ENCODE measurements around the gene MGMT. TPM values are rescaled to one million over a fixed set of nuclear protein-coding genes. Genes with fewer than 3 reads are reported as not detected.

MGMT gene
- total RNA-seq, 2 donors from 2014 or later: 14.6 to 17.2 TPM

DNA sequence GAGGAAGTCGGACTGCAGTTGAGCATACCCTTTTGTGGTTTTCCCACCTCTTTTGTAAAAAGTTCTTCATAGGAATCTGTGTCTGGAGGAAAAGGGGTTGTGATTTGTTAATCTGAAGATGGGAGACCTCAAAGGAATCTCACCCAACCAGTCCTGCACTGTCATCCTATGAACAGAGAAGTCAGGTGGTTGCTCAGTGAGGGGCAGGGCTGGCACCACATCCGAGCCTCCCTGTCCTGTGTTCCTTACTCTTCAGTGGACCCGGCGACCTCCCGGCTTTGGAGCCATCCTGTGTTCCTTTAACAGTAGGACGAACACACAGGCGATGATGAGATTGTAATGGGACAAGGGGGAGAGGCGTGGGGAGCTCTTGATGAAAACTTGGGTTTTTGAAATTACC lies 2.8 kb upstream of the MGMT start:
- no peak for ATAC-seq
- DNase-seq: no peak
- Mint-ChIP-seq H3K27me3 (peaks cover 4% of the 10 kb centered on the region), H3K4me3 (no peak overlapping the region), H3K36me3 (ENCODE audit: low read depth) (no peaks in the 10 kb centered on the region), H3K27ac (no peak overlapping the region), H3K4me1 (peaks cover 3% of the 10 kb centered on the region)
- H3K9me3 ChIP-seq (ENCODE audit: control insufficient read depth, low read length, poor library complexity, severe bottlenecking): no peaks in the 10 kb centered on the region

DNA sequence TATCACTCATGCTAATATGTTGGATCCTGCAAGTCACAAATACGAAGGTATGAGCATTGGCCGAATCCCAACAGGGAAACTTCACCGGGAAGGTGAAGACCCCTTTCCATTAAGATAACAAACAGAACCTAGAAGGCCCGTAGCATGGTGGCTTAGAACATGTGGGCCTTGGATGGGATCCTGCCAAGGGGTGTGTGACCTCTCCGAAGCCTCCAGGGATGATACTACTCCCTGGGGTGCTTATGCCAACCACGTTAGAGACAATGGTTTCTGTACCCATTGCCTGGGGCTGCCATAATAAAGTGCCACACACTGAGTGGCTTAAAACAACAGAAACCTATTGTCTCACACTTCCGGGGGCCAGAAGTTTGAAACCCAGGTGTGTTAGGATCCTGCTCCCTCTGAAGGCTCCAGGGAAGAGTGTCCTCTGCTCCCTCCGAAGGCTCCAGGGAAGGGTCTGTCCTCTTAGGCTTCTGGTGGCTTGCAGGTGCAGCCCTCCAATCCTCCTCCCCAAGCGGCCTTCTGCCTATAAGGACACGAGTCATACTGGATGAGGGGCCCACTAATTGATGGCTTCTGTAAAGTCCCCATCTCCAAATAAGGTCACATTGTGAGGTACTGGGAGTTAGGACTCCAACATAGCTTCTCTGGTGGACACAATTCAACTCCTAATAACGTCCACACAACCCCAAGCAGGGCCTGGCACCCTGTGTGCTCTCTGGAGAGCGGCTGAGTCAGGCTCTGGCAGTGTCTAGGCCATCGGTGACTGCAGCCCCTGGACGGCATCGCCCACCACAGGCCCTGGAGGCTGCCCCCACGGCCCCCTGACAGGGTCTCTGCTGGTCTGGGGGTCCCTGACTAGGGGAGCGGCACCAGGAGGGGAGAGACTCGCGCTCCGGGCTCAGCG lies 992 bp upstream of the MGMT start:
- no peaks in the 10 kb centered on the region for H3K9me3 ChIP-seq (ENCODE audit: control insufficient read depth, low read length, poor library complexity, severe bottlenecking)
- H3K27ac Mint-ChIP-seq: no peak overlapping the region

DNA sequence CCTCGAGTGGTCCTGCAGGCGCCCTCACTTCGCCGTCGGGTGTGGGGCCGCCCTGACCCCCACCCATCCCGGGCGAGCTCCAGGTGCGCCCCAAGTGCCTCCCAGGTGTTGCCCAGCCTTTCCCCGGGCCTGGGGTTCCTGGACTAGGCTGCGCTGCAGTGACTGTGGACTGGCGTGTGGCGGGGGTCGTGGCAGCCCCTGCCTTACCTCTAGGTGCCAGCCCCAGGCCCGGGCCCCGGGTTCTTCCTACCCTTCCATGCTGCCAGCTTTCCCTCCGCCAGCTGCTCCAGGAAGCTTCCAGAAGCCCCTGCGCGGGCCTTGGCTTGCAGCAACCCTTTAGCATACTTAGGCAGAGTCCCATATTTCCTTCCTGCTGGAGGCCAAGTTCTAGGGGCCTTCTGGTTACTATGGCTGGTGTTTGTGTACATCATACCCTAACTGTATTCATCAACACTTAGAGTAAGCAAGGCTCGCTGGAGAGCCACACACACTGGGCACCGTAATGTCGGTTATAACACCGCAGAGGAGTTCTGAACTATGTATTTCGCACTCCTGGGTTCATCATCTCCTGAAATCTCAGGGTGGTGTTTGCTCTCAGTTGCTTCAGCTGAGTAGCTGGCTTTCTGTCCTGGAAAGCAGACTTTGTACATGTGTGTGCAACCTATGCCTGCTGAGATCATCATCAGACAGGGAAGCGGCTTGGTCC lies 471 bp downstream of the MGMT start:
- Mint-ChIP-seq H3K4me3 (peak overlapping the region; percentile 84), H3K4me1 (peaks cover 6% of the 10 kb centered on the region), H3K27me3 (no peaks in the 10 kb centered on the region), H3K27ac (peak overlapping the region; percentile 57), H3K36me3 (ENCODE audit: low read depth) (peaks cover 2% of the 10 kb centered on the region)
- ATAC-seq: no peak
- DNase-seq: no peak
- H3K9me3 ChIP-seq (ENCODE audit: control insufficient read depth, low read length, poor library complexity, severe bottlenecking): no peaks in the 10 kb centered on the region

More for the DNA sequence above, 992 bp upstream of the MGMT start:
- H3K27me3 Mint-ChIP-seq: no peaks in the 10 kb centered on the region
- peaks cover 5% of the 10 kb centered on the region for H3K4me1 Mint-ChIP-seq
- ATAC-seq: no peak
- peaks cover under 1% of the 10 kb centered on the region for H3K36me3 Mint-ChIP-seq (ENCODE audit: low read depth)
- no peak for DNase-seq
- peak overlapping the region; percentile 84 for H3K4me3 Mint-ChIP-seq

DNA sequence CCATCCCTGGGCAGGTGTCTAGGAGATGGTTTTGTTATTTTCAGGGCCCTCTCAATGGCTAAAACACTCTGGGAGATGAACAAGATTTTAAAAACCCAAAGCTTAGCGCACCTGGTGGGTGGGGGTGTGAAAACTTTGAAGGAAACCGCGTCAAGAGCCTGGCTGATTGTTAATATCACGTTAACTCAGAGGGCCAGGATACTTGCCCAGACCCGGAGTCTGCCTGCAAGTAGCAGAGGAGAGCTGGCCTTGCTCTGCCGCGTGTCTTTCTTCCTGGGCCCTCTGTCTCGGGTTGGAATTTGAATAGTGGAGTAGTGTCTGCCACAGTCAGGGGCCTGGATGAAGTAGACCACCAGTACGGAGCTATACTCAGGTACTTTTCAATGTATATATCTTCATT lies 1.1 kb downstream of the MGMT start:
- peak overlapping the region; percentile 84 for H3K4me3 Mint-ChIP-seq
- no peaks in the 10 kb centered on the region for H3K27me3 Mint-ChIP-seq
- H3K27ac Mint-ChIP-seq: peak overlapping the region; percentile 57
- H3K36me3 Mint-ChIP-seq (ENCODE audit: low read depth): peaks cover 2% of the 10 kb centered on the region
- peaks cover 9% of the 10 kb centered on the region for H3K4me1 Mint-ChIP-seq
- no peaks in the 10 kb centered on the region for H3K9me3 ChIP-seq (ENCODE audit: control insufficient read depth, low read length, poor library complexity, severe bottlenecking)
- DNase-seq (no peak), ATAC-seq (no peak)

DNA sequence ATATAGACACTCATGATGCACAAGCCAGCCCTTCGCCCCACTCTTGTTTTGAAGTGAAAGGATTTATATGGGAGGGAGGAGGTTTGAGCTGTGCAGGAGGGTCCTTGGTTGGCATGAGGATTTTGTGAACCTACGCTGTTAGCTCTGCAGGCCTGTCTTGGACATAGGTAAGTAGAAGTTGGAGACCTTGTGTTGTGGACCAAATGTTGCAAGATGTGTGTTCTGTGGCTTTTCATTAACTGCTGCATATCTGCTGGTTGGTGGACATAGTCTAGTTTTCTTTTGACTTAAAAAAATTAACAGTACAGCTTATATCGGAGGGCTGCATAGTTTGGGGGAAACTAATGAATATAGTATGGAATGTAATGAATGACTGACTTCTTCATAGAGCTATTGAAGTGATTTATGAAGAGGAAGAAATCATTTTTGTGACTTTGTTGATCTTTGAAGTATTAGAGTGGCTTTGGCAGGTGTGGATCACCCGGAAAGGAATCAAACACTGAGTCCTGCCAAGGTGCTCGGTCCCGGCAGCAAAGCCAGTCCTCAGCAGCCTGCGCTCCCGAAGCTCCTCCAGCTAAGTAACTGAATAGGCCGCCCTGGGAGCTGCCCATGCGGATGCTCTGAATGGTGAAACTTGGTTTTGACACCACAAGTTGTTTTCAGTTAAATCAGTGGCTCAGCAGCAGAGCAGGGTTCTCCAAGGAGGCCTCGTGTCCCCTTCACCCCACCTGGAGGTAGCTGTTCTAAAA lies 3.2 kb downstream of the MGMT start:
- ATAC-seq: no peak
- Mint-ChIP-seq H3K27ac (no peak overlapping the region), H3K27me3 (no peaks in the 10 kb centered on the region)

DNA sequence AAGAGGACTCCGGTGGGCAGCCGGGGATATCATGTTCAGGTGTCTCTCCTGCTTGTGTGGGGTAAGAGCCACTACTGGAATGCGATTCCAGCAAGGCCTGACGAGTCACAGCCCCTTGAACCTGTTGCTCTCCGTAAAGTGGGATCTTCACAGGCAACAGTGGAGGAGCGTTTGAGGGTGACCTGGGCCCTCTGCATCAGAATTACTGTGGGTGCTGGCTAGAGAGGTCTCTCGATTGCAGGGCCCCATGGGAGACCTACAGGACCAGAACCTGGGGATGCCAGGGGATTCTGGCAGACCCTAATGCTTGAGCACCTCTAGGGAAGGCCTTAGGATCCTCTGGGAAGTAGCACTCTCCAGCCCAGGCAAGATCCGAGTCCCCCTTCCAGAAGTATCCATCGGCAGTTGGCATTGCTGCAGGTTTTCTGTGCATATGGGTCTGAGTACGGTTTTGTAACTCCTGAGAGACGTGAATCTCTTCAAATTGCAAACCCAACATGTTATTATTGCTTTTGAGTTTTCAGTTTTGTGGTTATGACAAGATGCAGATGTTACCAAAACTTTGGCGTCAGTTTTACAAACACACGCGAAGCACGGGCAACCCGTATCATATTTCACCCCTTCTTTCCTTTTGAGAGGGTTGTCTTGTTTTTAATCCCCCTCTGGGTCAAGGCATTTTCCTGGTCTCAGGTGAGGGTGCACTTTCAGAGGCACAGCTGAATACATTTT lies 4.6 kb downstream of the MGMT start:
- no peak for ATAC-seq
- Mint-ChIP-seq H3K4me1 (peaks cover 24% of the 10 kb centered on the region), H3K36me3 (ENCODE audit: low read depth) (peaks cover 4% of the 10 kb centered on the region), H3K27me3 (no peaks in the 10 kb centered on the region), H3K4me3 (no peak overlapping the region), H3K27ac (no peak overlapping the region)
- H3K9me3 ChIP-seq (ENCODE audit: control insufficient read depth, low read length, poor library complexity, severe bottlenecking): no peaks in the 10 kb centered on the region
- DNase-seq: no peak

More for the DNA sequence above, 3.2 kb downstream of the MGMT start:
- no peaks in the 10 kb centered on the region for H3K9me3 ChIP-seq (ENCODE audit: control insufficient read depth, low read length, poor library complexity, severe bottlenecking)
- Mint-ChIP-seq H3K4me1 (peaks cover 24% of the 10 kb centered on the region), H3K4me3 (no peak overlapping the region), H3K36me3 (ENCODE audit: low read depth) (peaks cover 4% of the 10 kb centered on the region)
- no peak for DNase-seq

DNA sequence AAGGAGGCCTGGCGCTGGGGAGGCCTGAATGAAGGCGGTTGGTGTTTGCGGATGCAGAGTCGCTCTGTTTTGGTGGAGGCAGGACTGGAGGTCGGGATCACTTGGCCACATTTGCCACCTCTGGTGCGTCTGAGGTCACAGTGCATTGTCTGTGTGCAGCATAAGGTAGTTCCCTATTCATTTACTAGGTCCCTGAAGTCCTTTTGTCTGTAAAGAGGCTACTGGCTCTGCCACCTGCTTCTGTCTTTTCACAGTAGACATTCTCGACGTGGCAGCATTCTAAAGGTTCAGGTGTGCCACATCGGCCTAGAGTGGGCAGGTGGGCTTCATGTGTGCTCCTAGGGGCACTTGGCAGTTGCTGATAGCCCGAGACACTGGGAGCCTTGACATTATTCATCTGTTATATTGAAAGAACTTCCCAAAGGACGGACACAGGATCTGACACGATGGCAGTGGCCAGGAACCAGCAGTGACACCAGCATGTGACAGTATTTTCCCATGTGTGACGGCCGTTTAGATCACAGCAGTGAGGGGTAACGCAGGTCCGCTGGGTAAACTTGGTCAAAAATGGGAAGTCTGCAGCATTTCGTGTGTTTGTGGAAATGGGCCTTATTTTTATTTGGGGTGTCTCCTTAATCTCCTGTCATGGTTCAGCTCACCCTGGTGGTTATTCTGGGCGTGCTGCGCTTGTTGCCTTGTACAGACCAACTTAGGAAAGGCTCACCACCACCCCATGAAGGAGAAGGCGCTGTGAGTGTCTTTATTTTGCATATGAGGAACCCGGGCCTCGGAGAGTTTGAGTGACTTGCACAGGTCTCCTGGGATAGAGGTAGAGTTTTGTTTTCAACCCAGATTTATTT lies 5.9 kb downstream of the MGMT start:
- Mint-ChIP-seq H3K27me3 (no peaks in the 10 kb centered on the region), H3K27ac (no peak overlapping the region), H3K4me3 (no peak overlapping the region), H3K4me1 (peaks cover 22% of the 10 kb centered on the region), H3K36me3 (ENCODE audit: low read depth) (peaks cover 6% of the 10 kb centered on the region)
- ATAC-seq: peak; percentile 10
- no peak for DNase-seq
- H3K9me3 ChIP-seq (ENCODE audit: control insufficient read depth, low read length, poor library complexity, severe bottlenecking): no peaks in the 10 kb centered on the region

DNA sequence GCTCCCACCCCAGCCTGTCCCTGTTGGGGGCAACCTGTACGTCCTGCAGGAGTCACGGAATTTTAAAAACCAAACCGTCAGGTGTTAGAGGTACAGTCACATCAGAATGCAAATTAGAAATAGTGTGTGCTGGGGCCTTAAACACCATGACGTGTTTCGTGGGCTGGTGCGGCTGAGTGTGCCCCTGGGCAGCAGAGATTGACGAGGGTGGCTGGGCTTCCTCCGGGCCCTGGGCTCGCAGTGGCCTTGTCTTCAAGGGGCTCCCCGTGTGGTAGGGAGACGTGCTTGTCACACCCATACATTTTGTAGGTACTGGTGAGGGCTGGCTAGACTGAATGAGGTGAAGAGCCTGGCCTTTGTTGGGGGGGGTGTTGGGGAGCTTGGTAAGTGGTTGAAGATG lies 7.6 kb downstream of the MGMT start:
- ATAC-seq (no peak), DNase-seq (no peak)
- Mint-ChIP-seq H3K4me1 (peaks cover 19% of the 10 kb centered on the region), H3K27ac (no peak overlapping the region), H3K36me3 (ENCODE audit: low read depth) (peaks cover 6% of the 10 kb centered on the region), H3K4me3 (no peak overlapping the region), H3K27me3 (no peaks in the 10 kb centered on the region)
- no peaks in the 10 kb centered on the region for H3K9me3 ChIP-seq (ENCODE audit: control insufficient read depth, low read length, poor library complexity, severe bottlenecking)

DNA sequence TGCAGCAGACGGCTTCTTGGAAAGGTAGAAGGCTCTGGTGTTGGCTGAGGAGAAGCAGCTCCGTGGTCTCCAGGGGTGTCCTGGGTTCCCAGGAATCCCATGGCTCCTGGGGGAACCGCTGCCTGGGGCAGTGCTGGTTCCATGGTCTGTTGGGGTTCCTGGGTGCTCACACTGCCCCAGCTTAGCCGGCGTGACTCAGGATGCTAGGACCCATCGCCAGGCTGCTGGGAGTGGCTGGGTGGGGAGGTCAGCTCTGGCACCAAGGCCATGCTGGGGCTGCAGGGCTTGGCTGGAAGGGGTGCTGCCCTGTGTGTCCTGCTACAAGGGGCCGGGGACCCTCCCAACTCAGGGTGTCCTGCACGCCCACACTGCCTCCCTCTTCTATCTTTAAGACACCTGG lies 9.4 kb downstream of the MGMT start:
- H3K27ac Mint-ChIP-seq: no peak overlapping the region
- peaks cover 4% of the 10 kb centered on the region for H3K36me3 Mint-ChIP-seq (ENCODE audit: low read depth)
- no peaks in the 10 kb centered on the region for H3K9me3 ChIP-seq (ENCODE audit: control insufficient read depth, low read length, poor library complexity, severe bottlenecking)
- no peak for ATAC-seq
- no peaks in the 10 kb centered on the region for H3K27me3 Mint-ChIP-seq
- H3K4me3 Mint-ChIP-seq: no peak overlapping the region
- H3K4me1 Mint-ChIP-seq: peaks cover 18% of the 10 kb centered on the region
- no peak for DNase-seq

DNA sequence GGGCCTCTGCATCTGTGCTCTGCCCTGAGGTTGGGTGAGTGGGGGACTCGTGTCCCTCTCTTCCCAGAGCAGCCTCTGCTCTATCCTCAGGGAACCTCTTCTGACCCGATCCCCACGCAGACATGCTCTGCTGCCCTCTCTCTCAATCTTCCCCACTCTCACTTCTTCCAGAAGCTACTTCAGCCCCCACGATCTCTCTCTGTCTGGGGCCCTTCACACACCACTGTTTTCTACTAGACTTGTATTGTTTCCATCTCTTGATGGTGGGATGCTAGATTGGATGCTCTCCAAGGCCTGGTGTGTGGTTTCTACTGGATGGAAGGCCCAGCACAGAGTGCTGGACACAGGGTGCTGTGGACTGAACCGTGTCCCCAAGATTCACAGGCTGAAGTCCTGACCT lies 10.0 kb downstream of the MGMT start:
- no peak overlapping the region for H3K27ac Mint-ChIP-seq

DNA sequence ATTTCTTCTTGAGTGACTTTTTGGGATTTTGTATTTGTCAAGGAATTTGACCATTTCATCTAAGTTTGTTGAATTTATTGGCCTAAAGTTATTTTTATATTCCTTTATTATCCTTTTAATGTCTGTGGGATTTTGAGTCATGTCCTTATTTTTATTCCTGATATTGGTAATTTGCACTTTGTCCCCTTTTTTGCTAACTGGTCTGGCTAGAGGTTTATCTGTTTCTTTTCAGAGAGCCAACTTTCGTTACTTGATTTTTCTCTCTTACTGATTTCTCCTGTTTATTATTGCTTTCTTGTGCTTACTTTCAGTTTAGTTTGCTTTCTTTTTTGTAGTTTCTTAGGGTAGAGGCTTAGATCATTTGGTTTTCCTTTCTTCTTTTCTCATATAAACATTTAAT lies 14.6 kb downstream of the MGMT start:
- peaks cover 8% of the 10 kb centered on the region for H3K9me3 ChIP-seq (ENCODE audit: control insufficient read depth, low read length, poor library complexity, severe bottlenecking)
- no peaks in the 10 kb centered on the region for H3K4me1 Mint-ChIP-seq
- DNase-seq: no peak
- H3K4me3 Mint-ChIP-seq: no peak overlapping the region
- H3K27me3 Mint-ChIP-seq: no peaks in the 10 kb centered on the region
- no peak overlapping the region for H3K27ac Mint-ChIP-seq
- H3K36me3 Mint-ChIP-seq (ENCODE audit: low read depth): peaks cover 2% of the 10 kb centered on the region
- ATAC-seq: no peak

More for the DNA sequence above, 10.0 kb downstream of the MGMT start:
- DNase-seq: no peak
- H3K9me3 ChIP-seq (ENCODE audit: control insufficient read depth, low read length, poor library complexity, severe bottlenecking): no peaks in the 10 kb centered on the region
- Mint-ChIP-seq H3K27me3 (no peaks in the 10 kb centered on the region), H3K4me1 (peaks cover 18% of the 10 kb centered on the region), H3K36me3 (ENCODE audit: low read depth) (peaks cover 4% of the 10 kb centered on the region), H3K4me3 (no peak overlapping the region)
- no peak for ATAC-seq

DNA sequence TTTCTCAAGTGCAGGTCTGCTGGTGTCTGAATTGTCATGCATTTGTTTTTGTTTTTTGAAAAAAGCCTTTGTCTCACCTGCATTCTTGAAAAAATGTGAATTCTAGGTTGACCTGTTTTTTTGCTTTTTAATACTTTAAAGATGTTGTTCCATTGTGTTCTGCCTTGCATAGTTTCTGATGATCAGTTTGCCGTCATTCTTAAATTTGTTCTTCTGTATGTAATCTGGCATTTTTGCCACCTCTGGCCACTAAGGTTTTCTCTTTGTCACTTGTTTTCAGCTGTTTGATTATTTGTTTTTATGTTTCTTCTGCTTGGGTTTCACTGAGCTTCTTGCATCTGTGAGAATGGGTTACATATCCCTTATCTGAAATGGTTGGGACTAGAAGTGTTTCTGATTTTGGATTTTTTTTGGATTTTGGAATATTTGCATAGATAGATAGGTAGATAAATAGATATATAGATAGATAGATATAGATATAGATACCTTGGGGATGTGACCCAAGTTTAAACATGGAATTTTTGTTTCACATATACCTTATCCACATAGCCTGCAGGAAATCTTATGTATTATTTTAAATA lies 16.5 kb downstream of the MGMT start:
- ATAC-seq (no peak), DNase-seq (no peak)
- peaks cover 8% of the 10 kb centered on the region for H3K9me3 ChIP-seq (ENCODE audit: control insufficient read depth, low read length, poor library complexity, severe bottlenecking)
- no peaks in the 10 kb centered on the region for H3K4me1 Mint-ChIP-seq
- H3K27me3 Mint-ChIP-seq: no peaks in the 10 kb centered on the region
- no peak overlapping the region for H3K27ac Mint-ChIP-seq
- H3K36me3 Mint-ChIP-seq (ENCODE audit: low read depth): no peaks in the 10 kb centered on the region
- no peak overlapping the region for H3K4me3 Mint-ChIP-seq
